ENCODE measurements around the gene TCF25. TPM values are rescaled to one million over a fixed set of nuclear protein-coding genes. Genes with fewer than 3 reads are reported as not detected.

Gene TCF25
- total and polyA plus RNA-seq, 11 donors = 52.5 to 115 (median 96.4) TPM

DNA sequence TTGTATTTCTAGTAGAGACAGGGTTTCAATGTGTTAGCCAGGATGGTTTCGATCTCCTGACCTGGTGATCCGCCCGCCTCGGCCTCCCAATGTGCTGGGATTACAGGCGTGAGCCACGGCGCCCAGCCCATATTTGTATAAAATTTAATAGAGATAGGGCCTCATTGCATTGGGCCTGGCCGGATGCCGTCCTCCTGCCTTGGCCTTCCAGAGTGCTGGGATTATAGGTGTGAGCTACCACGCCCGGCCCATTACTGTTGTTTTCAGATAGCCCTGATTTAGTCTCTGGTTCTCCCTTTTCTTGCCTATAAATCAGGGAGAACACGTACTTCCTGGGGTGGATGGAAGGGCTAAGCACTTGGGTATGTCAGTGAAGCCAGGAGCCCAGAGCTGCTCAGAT, 78.7 kb downstream of the TCF25 start:
- Histone ChIP-seq H3K4me1 (peaks cover 0 to 32% (median 14%) of the 10 kb centered on the region in 12 donors), H3K9me3 (no peaks in the 10 kb centered on the region), H3K27ac (no peak overlapping the region), H3K36me3 (peaks cover 0 to 17% (median 8%) of the 10 kb centered on the region in 9 donors), H3K27me3 (no peaks in the 10 kb centered on the region), H3K4me3 (no peak overlapping the region)
- intact Hi-C loops (cut with DNase I) = no loop called here
- ATAC-seq = no peak
- DNase-seq = no peak
- WGBS, 4 donors = 94 to 97% (median 95%) methylated on average over 12 of the region's 12 CpGs
- no peak for TF ChIP-seq POLR2A (IDR thresholded peaks at IDR 0.05)
- TF ChIP-seq, protein P1, sequence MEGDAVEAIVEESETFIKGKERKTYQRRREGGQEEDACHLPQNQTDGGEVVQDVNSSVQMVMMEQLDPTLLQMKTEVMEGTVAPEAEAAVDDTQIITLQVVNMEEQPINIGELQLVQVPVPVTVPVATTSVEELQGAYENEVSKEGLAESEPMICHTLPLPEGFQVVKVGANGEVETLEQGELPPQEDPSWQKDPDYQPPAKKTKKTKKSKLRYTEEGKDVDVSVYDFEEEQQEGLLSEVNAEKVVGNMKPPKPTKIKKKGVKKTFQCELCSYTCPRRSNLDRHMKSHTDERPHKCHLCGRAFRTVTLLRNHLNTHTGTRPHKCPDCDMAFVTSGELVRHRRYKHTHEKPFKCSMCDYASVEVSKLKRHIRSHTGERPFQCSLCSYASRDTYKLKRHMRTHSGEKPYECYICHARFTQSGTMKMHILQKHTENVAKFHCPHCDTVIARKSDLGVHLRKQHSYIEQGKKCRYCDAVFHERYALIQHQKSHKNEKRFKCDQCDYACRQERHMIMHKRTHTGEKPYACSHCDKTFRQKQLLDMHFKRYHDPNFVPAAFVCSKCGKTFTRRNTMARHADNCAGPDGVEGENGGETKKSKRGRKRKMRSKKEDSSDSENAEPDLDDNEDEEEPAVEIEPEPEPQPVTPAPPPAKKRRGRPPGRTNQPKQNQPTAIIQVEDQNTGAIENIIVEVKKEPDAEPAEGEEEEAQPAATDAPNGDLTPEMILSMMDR (IDR thresholded peaks at IDR 0.05) = no peak

DNA sequence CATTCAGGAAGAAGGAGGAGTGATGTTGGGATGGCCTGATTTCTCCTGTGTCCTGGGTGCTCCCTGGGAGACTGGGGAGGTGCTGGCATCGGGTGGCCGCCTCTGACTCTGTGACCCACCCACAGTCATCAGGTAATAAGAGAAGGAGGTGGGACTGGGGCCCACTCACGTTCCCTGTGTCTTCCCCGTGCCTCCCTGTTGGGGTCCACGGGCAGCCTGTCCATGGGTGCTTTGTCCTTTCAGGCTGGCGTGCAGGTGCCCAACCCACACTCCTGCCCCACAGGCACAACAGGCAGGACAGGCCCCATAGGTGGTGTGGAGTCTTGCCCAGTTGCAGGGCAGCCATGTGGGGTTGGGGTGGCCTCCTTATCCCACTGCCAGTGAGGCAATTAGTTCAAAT, 79.2 kb downstream of the TCF25 start:
- H3K4me1 ChIP-seq = peaks cover 0 to 35% (median 13%) of the 10 kb centered on the region in 12 donors
- ATAC-seq (no peak), DNase-seq (no peak)
- TF ChIP-seq, protein P1 (IDR thresholded peaks at IDR 0.05) = no peak
- 92 to 97% (median 96%) methylated on average over 5 to 6 of the region's 6 CpGs for WGBS, 4 donors
- H3K4me3 ChIP-seq = no peak overlapping the region
- intact Hi-C loops (cut with DNase I) = no loop called here
- no peak overlapping the region for H3K27ac ChIP-seq
- H3K27me3 ChIP-seq = no peaks in the 10 kb centered on the region
- peaks cover 0 to 22% (median 12%) of the 10 kb centered on the region in 9 donors for H3K36me3 ChIP-seq
- H3K9me3 ChIP-seq = no peaks in the 10 kb centered on the region

DNA sequence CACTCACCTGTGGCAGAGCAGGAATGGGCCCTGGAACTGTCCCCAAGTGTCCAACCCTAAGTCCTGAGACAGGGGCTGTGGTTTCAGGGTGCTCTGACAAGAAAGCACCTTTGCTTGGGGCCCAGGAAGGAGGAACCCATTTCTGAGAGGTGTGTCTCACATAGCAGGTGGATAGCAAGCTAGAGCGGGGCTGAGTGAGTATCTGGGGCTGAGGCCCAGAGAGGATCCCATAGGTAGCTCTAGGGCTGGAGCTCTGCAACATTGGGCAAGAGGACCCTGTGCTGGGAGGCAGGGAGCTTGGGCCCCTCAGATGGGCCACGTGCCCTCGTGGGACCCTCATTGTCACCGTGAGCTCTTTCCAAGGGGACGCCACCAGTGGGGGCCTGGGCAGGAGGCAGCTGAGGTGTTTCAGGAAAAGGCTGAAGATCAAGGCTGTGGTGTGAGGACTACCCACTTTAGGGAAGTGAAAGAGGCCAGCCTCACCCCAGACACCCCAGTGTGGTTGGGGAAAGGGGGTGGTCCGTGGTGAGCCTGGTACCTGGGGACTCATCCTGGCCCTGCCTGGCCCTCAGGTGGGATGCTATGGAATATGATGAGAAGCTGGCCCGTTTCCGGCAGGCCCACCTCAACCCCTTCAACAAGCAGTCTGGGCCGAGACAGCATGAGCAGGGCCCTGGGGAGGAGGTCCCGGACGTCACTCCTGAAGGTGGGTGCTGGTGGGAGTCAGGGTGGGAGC, 80.4 kb downstream of the TCF25 start:
- no peak for ATAC-seq
- Histone ChIP-seq H3K9me3 (no peaks in the 10 kb centered on the region), H3K27ac (no peak overlapping the region), H3K36me3 (peaks cover 0 to 34% (median 23%) of the 10 kb centered on the region in 9 donors), H3K27me3 (no peaks in the 10 kb centered on the region), H3K4me1 (peaks cover 0 to 34% (median 5%) of the 10 kb centered on the region in 12 donors), H3K4me3 (no peak overlapping the region)
- 91 to 97% (median 95%) methylated on average over 9 to 11 of the region's 11 CpGs for WGBS, 4 donors
- intact Hi-C loops (cut with DNase I) = no loop called here
- TF ChIP-seq, protein P1 (IDR thresholded peaks at IDR 0.05) = no peak
- no peak for TF ChIP-seq POLR2A (IDR thresholded peaks at IDR 0.05)
- no peak for DNase-seq

DNA sequence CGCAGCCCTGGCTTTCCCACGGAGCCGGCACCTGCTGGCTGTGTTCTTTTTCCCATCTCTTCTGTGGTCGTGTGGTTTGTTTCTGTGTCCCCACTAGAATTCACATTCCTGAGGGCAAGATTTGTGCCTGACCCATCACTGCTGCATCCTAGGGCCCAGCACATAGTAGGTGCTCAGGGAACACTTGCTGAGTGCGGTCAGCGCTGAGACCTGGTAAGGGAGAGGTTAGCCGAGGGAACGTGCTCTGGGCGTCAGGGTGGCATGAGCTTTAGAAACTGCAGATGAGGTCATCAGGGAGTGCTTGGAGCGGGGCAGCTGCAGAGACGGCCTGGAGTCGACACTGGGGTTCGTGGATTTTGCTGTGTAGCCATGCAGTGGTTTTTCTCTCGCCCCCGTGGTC, 81.1 kb downstream of the TCF25 start:
- H3K4me1 ChIP-seq = peaks cover 0 to 30% (median 2%) of the 10 kb centered on the region in 12 donors
- peaks cover 0 to 40% (median 29%) of the 10 kb centered on the region in 9 donors for H3K36me3 ChIP-seq
- 91 to 96% (median 95%) methylated on average over 15 of the region's 15 CpGs for WGBS, 4 donors
- no peaks in the 10 kb centered on the region for H3K27me3 ChIP-seq
- no peaks in the 10 kb centered on the region for H3K9me3 ChIP-seq
- intact Hi-C loops (cut with DNase I) = no loop called here
- TF ChIP-seq, protein P1 (IDR thresholded peaks at IDR 0.05) = no peak
- ATAC-seq = no peak
- DNase-seq = no peak
- no peak overlapping the region for H3K4me3 ChIP-seq
- no peak overlapping the region for H3K27ac ChIP-seq
